HG03064 (cell line): ENCODE results near the gene SETD1A.
"Not testable (repeated sequence)": the region's sequence is repeated elsewhere in the genome, so short reads cannot be mapped to it uniquely, and the experiment has no call there.

Experiments used
- ATAC-seq: cut with Tn5 transposase; IDR thresholded peaks from one replicate; pipeline ENCODE4 v1.9.1; 2021; ENCODE audit warnings: low read depth; ENCODE audit not compliant: unreplicated experiment

SETD1A gene

GRCh38 chr16:30928390-30928789 lies 29.2 kb upstream of the SETD1A start:
- no peak for ATAC-seq

GRCh38 chr16:30929167-30929566 lies 28.4 kb upstream of the SETD1A start:
- no peak for ATAC-seq

- no peak for ATAC-seq
These were observed 27.4 kb upstream of the SETD1A start for GRCh38 chr16:30930160-30930571.

GRCh38 chr16:30931068-30931650 lies 26.4 kb upstream of the SETD1A start:
- no peak for ATAC-seq

DNA sequence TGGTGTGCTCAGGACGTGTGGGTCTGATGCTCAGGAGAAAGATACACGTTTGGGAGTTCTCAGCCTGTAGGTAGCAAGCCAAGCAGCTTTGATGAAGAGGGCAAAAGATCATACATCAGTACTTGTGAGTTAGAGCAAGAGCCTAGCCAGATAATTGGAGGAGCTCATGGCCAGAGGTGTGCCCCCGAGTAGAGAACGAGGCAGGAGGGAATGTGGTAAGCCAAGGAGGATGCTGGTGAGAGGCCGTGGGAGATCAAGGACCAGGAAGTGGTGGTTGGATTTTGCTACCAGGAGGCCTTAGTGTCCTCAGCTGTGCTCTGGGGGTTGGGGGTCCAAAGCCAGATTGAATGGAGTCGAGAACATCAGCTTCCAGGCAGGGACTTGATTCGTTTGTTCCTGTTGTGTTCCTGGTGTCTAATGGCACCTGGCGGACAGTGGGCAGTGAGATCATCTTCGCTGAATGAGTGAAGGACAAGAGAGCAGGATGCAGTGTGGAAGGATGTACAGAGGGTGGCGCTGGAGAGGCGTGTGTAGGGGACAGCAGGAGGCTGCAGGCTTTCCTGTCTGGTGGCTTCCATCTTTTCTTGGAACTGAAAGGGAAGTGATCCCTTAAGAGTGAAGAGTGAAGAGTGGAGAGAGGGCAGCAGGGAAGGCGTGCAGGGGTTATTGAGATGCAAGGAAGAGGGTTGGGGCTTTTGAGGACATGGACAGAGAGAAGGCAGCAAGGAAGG lies 22.6 kb upstream of the SETD1A start:
- no peak for ATAC-seq

DNA sequence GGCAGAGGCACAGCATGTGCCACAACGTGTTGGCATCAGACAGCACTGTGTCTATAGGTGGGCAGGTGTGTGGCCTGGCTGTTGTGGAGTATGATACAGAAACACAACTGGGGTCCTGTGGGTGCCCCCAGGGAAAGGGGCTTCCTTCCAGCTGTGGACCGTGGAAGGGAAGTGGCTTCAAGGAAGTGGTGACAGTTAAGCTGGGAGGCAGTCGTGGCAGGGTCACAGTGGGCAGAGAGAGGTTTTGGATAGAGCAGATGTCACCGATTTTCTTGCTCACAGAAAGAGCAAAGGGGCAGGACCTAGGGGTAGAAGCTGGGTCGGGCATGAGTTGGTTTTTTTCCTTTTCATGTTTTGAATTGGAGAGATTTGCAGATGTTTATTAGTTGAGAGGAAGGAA lies 19.9 kb upstream of the SETD1A start:
- no peak for ATAC-seq

DNA sequence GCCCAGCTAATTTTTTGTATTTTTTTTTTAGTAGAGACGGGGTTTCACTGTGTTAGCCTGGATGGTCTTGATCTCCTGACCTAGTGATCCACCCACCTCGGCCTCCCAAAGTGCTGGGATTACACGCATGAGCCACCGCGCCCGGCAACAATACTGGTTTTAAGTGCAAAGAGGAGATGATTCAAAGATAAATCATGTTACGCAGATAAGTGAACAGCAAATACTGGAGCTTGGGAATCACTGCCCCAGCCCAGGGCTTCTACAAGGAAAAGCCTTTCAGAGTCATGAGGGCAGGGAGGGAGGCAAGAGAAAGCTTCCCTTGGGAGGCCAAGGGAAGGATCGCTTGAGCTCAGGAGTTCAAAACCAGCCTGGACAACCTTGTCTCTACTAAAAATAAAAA lies 18.0 kb upstream of the SETD1A start:
- not testable (repeated sequence) for ATAC-seq

DNA sequence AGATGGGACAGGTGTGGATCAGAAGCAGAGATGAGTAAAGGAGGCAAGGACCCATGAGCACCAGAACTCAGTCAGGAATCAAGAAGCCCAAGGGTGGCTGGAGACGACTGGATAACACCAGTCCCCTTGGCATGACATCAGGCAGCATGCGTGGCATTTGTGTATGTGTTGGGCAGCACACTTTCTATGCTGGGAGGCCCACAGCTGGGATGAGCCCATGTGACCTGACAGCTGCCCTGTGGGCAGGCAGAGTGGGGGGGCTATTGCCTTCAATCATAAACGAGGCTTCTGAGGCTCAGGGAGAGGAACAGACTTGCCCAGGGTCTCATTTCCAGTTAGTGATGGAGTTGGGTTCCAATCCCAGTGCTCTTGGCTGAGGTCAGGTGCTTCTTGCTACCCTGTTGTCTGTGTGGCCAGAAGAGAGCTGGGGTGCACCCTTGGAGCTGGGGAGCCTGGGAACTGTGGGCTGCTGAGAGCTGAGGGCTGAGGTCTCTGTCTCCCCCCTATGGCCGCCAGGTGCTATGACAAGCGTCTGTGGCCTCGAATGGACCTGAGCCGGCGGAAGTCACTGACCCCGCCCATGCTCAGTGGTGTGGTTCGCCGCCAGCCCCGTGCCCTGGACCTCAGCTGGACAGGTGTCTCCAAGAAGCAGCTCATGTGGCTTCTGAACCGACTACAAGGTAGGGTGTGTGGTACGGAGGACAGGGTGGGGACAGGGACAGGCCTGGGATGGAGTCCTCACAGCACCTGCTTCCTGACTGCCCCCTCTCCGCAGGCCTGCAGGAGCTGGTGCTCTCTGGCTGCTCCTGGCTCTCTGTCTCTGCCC lies 15.7 kb upstream of the SETD1A start:
- peak; percentile 79 for ATAC-seq

DNA sequence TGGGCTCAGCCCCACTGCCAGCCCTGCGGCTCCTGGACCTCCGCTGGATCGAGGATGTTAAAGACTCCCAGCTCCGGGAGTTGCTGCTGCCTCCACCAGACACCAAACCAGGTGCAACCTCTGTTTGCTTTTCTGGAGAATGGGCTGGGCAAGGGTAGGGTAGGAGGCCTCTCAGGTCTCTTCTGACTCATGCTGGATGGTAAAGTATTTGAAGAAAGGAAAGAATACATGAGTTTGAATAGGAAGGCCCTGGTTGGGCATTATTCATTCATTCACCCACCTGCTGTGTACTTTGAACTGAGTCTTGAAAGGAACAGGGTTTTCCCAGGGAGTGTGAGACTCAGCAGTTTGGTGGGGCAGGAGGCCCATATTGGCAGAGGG lies 15.1 kb upstream of the SETD1A start:
- no peak for ATAC-seq

GRCh38 chr16:30944352-30944751 lies 13.2 kb upstream of the SETD1A start:
- ATAC-seq = no peak

- no peak for ATAC-seq
These were observed 10.6 kb upstream of the SETD1A start for GRCh38 chr16:30946671-30947540.

DNA sequence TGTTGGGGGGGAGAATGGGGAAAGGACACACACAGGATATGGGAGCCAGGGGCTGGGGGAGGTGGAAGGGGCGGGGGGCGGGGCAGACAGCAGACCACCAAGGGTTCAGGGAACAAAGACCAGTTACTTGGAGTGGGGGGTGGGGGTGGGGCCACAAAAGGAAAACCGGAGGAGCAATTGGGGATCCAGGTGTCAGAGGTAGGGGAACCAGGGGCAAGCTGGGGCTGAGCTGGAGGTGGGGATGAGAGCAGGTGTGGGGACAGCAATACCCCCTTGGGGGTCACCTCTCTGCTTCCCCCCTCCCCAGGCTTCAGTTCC lies 10.1 kb upstream of the SETD1A start:
- no peak for ATAC-seq

DNA sequence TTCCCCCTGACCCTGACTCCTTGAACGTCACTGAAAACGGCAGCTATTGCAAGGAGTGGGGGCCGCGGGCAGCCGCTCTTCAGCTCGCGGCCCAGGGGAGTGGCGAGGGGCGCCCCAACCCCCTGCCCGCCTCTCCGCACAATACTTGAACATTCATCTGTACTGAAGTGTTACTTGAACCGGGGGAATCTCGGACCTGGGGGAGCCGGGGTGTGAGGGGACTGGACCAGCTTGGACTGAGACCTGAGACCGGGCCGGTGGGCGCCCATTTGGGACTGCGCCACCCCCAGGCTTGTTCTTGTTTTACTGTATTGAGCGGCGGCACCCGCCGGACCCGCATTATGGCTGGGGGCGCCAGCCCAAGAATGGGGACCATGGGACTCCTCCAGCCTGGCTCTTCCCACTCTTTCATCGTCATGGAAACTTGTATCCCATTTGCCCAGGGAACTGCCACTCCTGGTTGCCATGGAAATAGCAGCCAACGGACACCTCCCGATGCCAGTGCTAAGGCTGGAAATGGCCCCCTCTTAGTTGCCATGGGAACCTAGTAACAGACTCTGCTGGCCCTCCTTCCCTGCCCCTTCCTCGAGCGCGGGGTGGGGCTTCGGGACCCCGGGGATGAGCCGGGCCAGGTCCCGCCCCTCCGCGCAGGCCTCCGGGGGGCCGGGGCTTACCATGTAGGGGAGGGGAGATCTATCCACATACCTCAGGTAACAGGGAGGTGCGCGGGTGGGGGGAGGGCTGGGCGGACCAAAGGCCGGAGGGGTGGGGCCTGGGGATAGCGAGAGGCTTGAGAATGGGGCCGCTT lies 9.5 kb upstream of the SETD1A start:
- no peak for ATAC-seq

GRCh38 chr16:30948667-30949649 lies 8.6 kb upstream of the SETD1A start, which contains the start of gene ORAI3:
Gene ORAI3 (plus strand): TSS chr16:30949068. CDS start chr16:30949290, 222 bp downstream.
- ATAC-seq = peak; percentile 59

DNA sequence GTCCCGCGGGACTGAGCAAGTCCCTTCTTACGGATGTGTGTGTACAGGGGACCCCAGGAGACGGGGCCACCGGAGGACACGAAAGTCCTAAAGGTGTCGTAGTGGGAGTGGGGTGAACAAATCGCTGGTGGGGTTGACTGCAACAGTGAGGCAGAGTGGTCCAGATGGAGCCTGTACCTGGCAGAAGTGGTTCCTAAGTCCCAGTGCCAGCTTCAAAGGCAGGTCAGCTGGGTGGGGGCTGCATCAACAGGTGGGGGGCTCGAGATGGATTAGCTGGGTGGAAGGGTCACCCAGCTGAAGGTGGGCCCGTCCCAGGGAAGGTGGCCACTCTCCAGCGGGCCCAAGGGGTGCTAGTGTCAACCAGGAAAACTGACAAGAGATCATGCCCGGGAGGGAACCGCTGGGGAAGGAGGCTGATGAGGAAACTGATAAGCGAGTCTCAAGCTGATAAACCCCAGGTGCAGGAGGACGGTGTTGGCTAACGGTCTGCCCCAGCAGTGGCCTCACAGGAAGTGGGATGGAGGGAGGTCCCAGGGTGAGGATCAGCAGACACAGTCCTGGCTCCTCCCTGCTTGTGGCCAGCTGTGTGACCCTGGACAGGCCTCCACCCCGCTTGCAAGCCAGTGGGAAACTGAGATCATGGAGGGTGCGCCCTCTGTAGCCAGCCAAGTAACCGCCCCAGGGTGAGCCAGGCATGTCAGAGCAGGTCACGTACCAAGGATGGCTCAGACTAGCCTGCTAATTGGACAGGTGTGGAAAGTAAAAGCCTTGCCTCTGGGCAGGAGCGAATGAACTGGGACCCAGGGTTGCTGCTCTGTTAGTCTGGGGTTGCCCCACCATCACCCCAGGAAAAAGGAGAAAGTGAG lies 7.7 kb upstream of the SETD1A start:
- peak; percentile 48 for ATAC-seq

DNA sequence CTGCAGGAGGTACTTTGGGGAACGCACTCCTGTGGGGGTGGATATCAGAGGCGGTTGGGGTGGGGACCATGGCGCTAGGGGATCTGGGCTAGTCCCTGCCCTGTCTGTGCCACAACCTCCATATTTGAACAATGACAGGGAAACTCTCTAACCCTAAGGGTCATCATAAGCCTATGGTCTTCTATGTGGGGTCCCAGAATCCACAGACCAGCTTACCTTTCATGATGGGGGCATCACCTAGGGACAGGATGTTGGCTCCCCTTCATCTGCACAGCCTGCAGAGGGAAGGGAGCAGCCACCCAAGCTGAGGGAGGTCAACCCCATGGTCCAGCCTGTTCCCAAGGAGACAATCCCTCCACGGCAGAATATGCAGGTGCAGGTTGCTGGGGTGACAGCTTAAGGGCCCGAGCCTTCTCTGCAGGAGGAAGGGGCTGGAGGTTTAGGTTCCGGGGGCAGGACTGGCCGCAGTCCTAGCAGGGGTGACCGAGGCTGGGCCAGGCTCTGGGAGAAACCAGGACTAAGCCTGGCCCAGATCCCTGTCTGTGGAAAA lies 7.0 kb upstream of the SETD1A start:
- ATAC-seq = no peak

DNA sequence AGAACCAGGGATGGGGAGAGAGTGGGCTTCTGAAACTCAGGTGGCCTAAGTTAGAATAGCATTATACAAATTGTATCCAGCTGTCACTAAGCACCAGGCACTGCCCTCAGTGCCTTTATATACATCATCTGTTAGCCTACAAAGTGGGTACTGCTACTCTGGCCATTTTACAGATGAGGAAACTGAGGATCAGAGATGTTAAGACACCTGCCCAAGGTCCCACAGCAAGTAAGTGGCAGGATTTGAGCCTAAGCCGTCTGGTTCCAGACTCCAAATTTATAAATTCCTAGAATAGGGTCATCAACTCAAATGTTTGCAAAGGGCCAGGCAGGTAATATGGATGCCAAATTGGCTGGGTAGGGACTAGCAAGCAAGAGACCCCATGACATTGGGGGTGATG lies 6.4 kb upstream of the SETD1A start:
- ATAC-seq = no peak

GRCh38 chr16:30951750-30952149 lies 5.8 kb upstream of the SETD1A start:
- ATAC-seq = no peak
